ENCODE measurements around the gene MSI1.

GRCh38 chr12:120367924-120368788, 808 bp downstream of the MSI1 start:
- TF ChIP-seq, protein P1, sequence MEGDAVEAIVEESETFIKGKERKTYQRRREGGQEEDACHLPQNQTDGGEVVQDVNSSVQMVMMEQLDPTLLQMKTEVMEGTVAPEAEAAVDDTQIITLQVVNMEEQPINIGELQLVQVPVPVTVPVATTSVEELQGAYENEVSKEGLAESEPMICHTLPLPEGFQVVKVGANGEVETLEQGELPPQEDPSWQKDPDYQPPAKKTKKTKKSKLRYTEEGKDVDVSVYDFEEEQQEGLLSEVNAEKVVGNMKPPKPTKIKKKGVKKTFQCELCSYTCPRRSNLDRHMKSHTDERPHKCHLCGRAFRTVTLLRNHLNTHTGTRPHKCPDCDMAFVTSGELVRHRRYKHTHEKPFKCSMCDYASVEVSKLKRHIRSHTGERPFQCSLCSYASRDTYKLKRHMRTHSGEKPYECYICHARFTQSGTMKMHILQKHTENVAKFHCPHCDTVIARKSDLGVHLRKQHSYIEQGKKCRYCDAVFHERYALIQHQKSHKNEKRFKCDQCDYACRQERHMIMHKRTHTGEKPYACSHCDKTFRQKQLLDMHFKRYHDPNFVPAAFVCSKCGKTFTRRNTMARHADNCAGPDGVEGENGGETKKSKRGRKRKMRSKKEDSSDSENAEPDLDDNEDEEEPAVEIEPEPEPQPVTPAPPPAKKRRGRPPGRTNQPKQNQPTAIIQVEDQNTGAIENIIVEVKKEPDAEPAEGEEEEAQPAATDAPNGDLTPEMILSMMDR (IDR thresholded peaks at IDR 0.05) = no peak
- TF ChIP-seq POLR2AphosphoS5 (IDR thresholded peaks at IDR 0.05) (no peak), EP300 (IDR thresholded peaks at IDR 0.05) (no peak), POLR2A (IDR thresholded peaks at IDR 0.05) (no peak)
